Neutrophil (primary cell): ENCODE data around the gene KCTD1.

ENCODE experiments used
- H3K27ac ChIP-seq: fragments of 200-600 bp; sonication (generic); 2 replicates; pipeline ENCODE4 v1.5.1; 2016; ENCODE audit warnings: mild to moderate bottlenecking, moderate library complexity
- H3K27me3 ChIP-seq: fragments of 200-600 bp; sonication (generic); 2 replicates; pipeline ENCODE4 v1.6.0; 2016; ENCODE audit warnings: mild to moderate bottlenecking
- H3K36me3 ChIP-seq: fragments of 200-600 bp; sonication (generic); 2 replicates; pipeline ENCODE4 v1.5.1; 2017
- H3K4me1 ChIP-seq, 2 experiments: fragments of 200-600 bp in 1 of 2; sonication (generic) in 1 of 2; 1 replicate in 1 of 2; 2 replicates in 1 of 2; pipeline versions ENCODE4 v1.5.1 to v1.6.1; 2013 to 2016; ENCODE audit warnings: low read depth in 1 of 2, low read length in 1 of 2, mild to moderate bottlenecking in 1 of 2, moderate library complexity in 1 of 2; ENCODE audit not compliant: control insufficient read depth in 1 of 2, insufficient read depth in 1 of 2
- H3K4me3 ChIP-seq, 2 experiments: fragments of 200-600 bp in 1 of 2; sonication (generic) in 1 of 2; 1 replicate in 1 of 2; 2 replicates in 1 of 2; pipeline ENCODE4 v1.5.1; 2013 to 2016; ENCODE audit warnings: low read depth in 1 of 2, low read length in 1 of 2, mild to moderate bottlenecking in 1 of 2, moderate library complexity in 1 of 2
- H3K9me3 ChIP-seq: fragments of 200-600 bp; sonication (generic); 2 replicates; pipeline ENCODE4 v1.5.1; 2016
- TF ChIP-seq, protein P1 (sequence below): fragments of 200-600 bp; sonication (generic); IDR thresholded peaks from 2 replicates; pipeline ENCODE4 v1.5.1; 2016; ENCODE audit warnings: antibody characterized with exemption

The KCTD1 gene

DNA sequence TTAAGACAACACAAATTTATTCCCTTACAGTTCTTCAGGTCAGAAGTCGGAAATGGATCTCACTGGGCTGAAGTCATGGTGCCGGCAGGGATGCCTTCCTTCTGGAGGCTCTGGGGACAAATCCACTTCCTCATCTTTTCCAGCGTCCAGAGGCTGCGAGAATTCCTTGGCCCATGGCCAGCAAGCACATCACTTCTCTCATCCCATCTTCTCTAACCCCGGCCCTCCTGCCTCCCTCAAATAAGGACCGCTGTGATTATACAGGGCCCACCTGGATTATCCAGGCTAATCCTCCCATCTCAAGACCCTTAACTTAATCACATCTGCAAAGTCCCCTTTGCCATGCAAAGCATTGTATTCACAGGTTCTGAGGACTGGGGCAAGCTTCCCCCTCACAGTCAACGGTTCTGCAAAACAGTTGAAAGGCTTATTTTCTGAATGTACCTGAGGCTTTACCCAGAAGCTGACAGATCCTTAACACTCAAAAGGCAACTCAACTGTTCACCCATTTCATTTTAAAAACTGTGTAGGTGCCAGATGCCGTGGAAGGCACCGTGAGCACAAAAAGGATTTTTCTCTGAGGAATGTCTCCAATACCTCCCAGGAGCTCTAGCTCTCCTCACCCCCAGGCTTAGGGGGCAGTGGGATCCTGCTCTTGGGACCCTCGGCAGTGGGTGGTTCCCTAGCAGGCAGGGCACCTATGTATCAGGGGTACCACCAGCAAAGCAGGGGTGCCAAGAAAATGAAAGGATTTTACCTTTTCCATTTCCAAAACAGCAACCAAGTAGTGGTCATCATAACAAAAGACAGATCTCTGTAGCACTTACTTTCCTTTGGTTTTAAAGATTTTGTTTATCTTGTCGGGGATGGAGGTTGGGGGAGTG lies 84.0 kb downstream of the KCTD1 start:
- H3K27ac ChIP-seq = no peak overlapping the region
- H3K27me3 ChIP-seq = no peaks in the 10 kb centered on the region
- no peaks in the 10 kb centered on the region for H3K9me3 ChIP-seq
- TF ChIP-seq, protein P1, sequence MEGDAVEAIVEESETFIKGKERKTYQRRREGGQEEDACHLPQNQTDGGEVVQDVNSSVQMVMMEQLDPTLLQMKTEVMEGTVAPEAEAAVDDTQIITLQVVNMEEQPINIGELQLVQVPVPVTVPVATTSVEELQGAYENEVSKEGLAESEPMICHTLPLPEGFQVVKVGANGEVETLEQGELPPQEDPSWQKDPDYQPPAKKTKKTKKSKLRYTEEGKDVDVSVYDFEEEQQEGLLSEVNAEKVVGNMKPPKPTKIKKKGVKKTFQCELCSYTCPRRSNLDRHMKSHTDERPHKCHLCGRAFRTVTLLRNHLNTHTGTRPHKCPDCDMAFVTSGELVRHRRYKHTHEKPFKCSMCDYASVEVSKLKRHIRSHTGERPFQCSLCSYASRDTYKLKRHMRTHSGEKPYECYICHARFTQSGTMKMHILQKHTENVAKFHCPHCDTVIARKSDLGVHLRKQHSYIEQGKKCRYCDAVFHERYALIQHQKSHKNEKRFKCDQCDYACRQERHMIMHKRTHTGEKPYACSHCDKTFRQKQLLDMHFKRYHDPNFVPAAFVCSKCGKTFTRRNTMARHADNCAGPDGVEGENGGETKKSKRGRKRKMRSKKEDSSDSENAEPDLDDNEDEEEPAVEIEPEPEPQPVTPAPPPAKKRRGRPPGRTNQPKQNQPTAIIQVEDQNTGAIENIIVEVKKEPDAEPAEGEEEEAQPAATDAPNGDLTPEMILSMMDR = no peak
- H3K4me3 ChIP-seq = no peak overlapping the region
- no peaks in the 10 kb centered on the region for H3K4me1 ChIP-seq
- H3K36me3 ChIP-seq = no peaks in the 10 kb centered on the region

DNA sequence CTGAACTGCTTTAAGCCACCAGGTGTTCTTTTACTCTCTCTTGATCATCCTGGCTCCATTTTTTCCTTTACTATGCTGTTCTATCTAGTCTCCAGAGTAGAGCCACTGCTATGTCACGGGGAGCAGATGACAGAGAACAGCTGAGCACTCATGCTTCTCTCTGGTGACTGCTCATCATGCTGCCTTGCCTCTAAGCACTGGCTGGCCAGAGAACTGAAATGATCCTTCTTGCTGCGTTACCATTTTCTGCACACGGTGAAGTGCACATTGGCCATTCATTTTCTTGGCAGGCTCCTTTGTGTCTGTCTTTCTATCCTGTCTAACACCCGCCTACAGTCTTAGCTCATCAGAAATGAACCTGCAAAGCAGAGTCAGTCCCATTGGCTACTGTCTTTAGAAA lies 86.0 kb downstream of the KCTD1 start:
- H3K27me3 ChIP-seq = no peaks in the 10 kb centered on the region
- H3K36me3 ChIP-seq = no peaks in the 10 kb centered on the region
- TF ChIP-seq, protein P1 = no peak
- H3K27ac ChIP-seq = no peak overlapping the region
- no peak overlapping the region for H3K4me3 ChIP-seq
- H3K9me3 ChIP-seq = no peaks in the 10 kb centered on the region
- H3K4me1 ChIP-seq = no peaks in the 10 kb centered on the region

DNA sequence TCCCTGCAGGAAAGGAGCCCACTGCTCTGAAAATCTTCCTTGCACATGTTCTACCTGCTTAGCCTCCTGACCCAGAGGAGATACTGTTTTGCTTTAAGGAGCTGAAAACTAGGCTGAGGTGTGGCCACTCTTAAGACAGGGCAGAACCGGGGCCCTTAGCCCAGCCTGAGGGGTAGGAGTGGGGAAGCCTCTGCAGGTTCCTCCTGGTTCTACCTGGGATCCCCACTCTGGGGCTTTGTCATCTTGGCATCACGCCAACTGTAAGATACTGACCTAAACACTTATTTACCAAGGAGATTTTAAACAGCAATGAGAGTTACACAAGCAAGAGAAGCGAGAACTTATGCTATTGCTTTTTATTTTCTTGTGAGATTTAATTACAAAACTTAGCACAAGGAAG lies 86.9 kb downstream of the KCTD1 start:
- H3K27ac ChIP-seq = no peak overlapping the region
- H3K4me1 ChIP-seq = no peaks in the 10 kb centered on the region
- no peaks in the 10 kb centered on the region for H3K9me3 ChIP-seq
- no peaks in the 10 kb centered on the region for H3K36me3 ChIP-seq
- no peaks in the 10 kb centered on the region for H3K27me3 ChIP-seq
- TF ChIP-seq, protein P1 = no peak
- no peak overlapping the region for H3K4me3 ChIP-seq

DNA sequence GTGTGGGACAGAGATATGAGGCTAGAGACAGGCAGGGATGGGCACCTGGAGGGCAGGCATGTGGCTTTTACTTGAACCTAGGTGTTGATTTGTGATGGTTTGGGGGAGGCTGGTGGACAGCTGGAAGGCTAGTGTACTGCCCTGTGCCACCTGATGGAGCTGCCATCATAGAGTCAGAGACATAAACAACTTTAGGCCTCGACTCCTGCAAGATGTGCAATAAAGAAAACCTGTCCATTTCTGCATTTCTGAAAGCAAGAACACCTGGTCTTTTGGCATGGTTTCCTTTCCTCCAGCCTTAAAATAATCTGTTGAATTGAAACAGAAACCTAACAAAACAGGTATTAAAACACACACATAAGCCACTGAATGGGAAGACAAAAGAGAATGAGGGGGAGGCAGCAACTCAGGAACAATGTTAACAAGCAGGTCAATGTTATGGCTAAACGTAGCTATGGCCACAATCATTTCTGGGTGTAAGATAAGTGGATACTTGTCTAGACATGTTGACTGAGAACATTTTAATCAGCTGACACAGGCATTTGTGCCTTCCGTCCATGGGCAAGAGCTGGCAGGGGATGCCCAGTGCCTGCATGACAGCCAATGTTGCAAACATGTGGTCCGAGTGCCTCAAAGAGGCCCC lies 87.8 kb downstream of the KCTD1 start:
- Histone ChIP-seq H3K9me3 (no peaks in the 10 kb centered on the region), H3K27me3 (no peaks in the 10 kb centered on the region), H3K36me3 (no peaks in the 10 kb centered on the region), H3K4me1 (no peaks in the 10 kb centered on the region), H3K4me3 (no peak overlapping the region), H3K27ac (no peak overlapping the region)
- TF ChIP-seq, protein P1 = no peak

DNA sequence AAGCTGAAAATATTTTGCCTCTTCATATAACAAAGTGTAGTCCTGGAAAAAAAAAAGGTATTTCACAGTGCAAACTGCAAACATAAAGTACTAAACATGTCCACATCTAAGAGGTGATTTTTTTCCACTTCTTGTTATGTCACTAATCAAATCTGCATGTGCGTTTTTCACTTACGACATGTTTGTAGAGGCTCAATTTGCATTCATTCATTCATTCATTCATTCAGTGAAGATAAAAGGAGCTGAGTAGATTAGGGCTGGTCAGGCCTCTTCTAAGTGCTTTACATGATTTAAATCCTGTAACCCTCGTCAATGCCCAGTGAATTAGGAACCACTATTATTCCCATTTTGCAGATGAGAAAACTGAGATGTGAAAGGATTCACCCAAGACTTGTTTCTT lies 88.5 kb downstream of the KCTD1 start:
- no peak overlapping the region for H3K4me3 ChIP-seq
- no peaks in the 10 kb centered on the region for H3K36me3 ChIP-seq
- H3K27me3 ChIP-seq = no peaks in the 10 kb centered on the region
- TF ChIP-seq, protein P1 = no peak
- no peaks in the 10 kb centered on the region for H3K4me1 ChIP-seq
- no peak overlapping the region for H3K27ac ChIP-seq
- no peaks in the 10 kb centered on the region for H3K9me3 ChIP-seq
